ENCODE data around the gene ZSWIM3. TPM values are rescaled to one million over a fixed set of nuclear protein-coding genes. Genes with fewer than 3 reads are reported as not detected.

ZSWIM3 gene
- total and polyA plus RNA-seq, 2 of the 13 experiments (the other 11 are each of a cell fraction or from before 2014, with no cell fraction given): 5.2 to 5.8 TPM

- TF ChIP-seq ZNF841 (CRISPR knock-in tag; IDR thresholded peaks at IDR 0.05; ENCODE audit: borderline replicate concordance) (peak; percentile 69; the same call in 1 of the 2 replicates), PAXIP1 (CRISPR knock-in tag; conservative IDR thresholded peaks at IDR 0.05) (no peak), RFX3 (CRISPR knock-in tag; IDR thresholded peaks at IDR 0.05) (no peak), ZNF235 (CRISPR knock-in tag; IDR thresholded peaks at IDR 0.05; ENCODE audit: borderline replicate concordance) (no peak), ZMAT3 (CRISPR knock-in tag; conservative IDR thresholded peaks at IDR 0.05) (0 out of 2 replicates have a peak, but pooled peaks have one; percentile 70), NBN (conservative IDR thresholded peaks at IDR 0.05) (no peak), ZFP36 (IDR thresholded peaks at IDR 0.05; ENCODE audit: borderline replicate concordance, low read depth, low read length, partially characterized antibody) (no peak), ZBTB4 (CRISPR knock-in tag; IDR thresholded peaks at IDR 0.05; ENCODE audit: borderline replicate concordance) (peak; percentile 77; the same call in 1 of the 2 replicates), ZBTB2 (CRISPR knock-in tag; IDR thresholded peaks at IDR 0.05; ENCODE audit: low read depth) (peak; percentile 66; the same call in 1 of the 2 replicates), KMT2B (CRISPR knock-in tag; IDR thresholded peaks at IDR 0.05) (no peak), ZNF414 (CRISPR knock-in tag; IDR thresholded peaks at IDR 0.05) (0 out of 2 replicates have a peak, but pooled peaks have one; percentile 16), NFE2L2 (IDR thresholded peaks at IDR 0.05; ENCODE audit: low read length) (no peak), RFXANK (CRISPR knock-in tag; IDR thresholded peaks at IDR 0.05) (no peak), ZNF800 (CRISPR knock-in tag; IDR thresholded peaks at IDR 0.05) (no peak), E2F2 (CRISPR knock-in tag; IDR thresholded peaks at IDR 0.05; ENCODE audit: borderline replicate concordance) (peak; percentile 79; the same call in 1 of the 2 replicates)
Measured at GRCh38 chr20:45812157-45813005, 45.0 kb upstream of the ZSWIM3 start, which contains the start of gene UBE2C (continued).

Measured in HepG2 (cell line).